WTC11 (cell line): Measurements from ENCODE around the gene TRPC4AP. TPM values are rescaled to one million over a fixed set of nuclear protein-coding genes. Genes with fewer than 3 reads are reported as not detected.

Experiments
- ATAC-seq: fragments of 200-7000 bp; cut with Tn5 transposase; 2 replicates; pipeline ENCODE4 v1.10.0; 2021; ENCODE audit warnings: mild to moderate bottlenecking, moderate library complexity
- CTCF ChIA-PET: fragments of 300-600 bp; sonication (Branson Sonifier 250); formaldehyde crosslinking; loops from one replicate; lab custom pipeline; 2021; ENCODE audit warnings: antibody characterized with exemption; lab: Charles Lee
- POLR2A ChIA-PET: fragments of 350-600 bp; sonication (Branson Sonifier 250); formaldehyde crosslinking; loops from one replicate; lab custom pipeline; 2021; ENCODE audit warnings: antibody characterized with exemption; lab: Charles Lee
- DNase-seq: peaks from one replicate; pipeline ENCODE4 v3.0.0; 2021; ENCODE audit warnings: low spot score
- H3K27ac Mint-ChIP-seq: 2 replicates; pipeline ENCODE4 v1.8.0; 2021; ENCODE audit warnings: mixed read lengths
- H3K27me3 Mint-ChIP-seq: 2 replicates; pipeline ENCODE4 v1.8.0; 2021; ENCODE audit warnings: low read depth, mild to moderate bottlenecking, moderate library complexity, mixed read lengths
- H3K36me3 Mint-ChIP-seq: 2 replicates; pipeline ENCODE4 v1.8.0; 2021; ENCODE audit warnings: mixed read lengths
- H3K4me1 Mint-ChIP-seq: 2 replicates; pipeline ENCODE4 v1.8.0; 2022; ENCODE audit warnings: mixed read lengths
- H3K4me3 Mint-ChIP-seq: 2 replicates; pipeline ENCODE4 v1.8.0; 2021; ENCODE audit warnings: mild to moderate bottlenecking, moderate library complexity, mixed read lengths
- H3K9me3 Mint-ChIP-seq: 2 replicates; pipeline ENCODE4 v1.8.0; 2021; ENCODE audit warnings: mixed read lengths
- ARID4B ChIP-seq: sonication (generic); formaldehyde crosslinking; IDR thresholded peaks from 2 replicates; pipeline ENCODE4 v1.8.0; 2023; ENCODE audit warnings: missing genetic modification reagents, mild to moderate bottlenecking, borderline replicate concordance
- ATF1 ChIP-seq: sonication (generic); formaldehyde crosslinking; IDR thresholded peaks from 2 replicates; pipeline ENCODE4 v1.8.1; 2023; ENCODE audit warnings: mild to moderate bottlenecking, moderate library complexity, missing genetic modification reagents
- CREM ChIP-seq: sonication (generic); formaldehyde crosslinking; IDR thresholded peaks from 2 replicates; pipeline ENCODE4 v1.8.1; 2022; ENCODE audit warnings: mild to moderate bottlenecking, missing genetic modification reagents, moderate library complexity
- E2F5 ChIP-seq: sonication (generic); formaldehyde crosslinking; IDR thresholded peaks from 2 replicates; pipeline ENCODE4 v1.8.1; 2022; ENCODE audit warnings: mild to moderate bottlenecking, moderate library complexity, missing genetic modification reagents
- ELF4 ChIP-seq: sonication (generic); formaldehyde crosslinking; IDR thresholded peaks from 2 replicates; pipeline ENCODE4 v1.8.1; 2022; ENCODE audit warnings: low read depth, mild to moderate bottlenecking, moderate library complexity, missing genetic modification reagents
- EMX1 ChIP-seq: fragments of 250-450 bp; sonication (Bioruptor Pico); IDR thresholded peaks from 2 replicates; pipeline ENCODE4 v1.8.0; 2021; ENCODE audit warnings: mild to moderate bottlenecking
- GTF2I ChIP-seq: fragments of 250-450 bp; sonication (Bioruptor Pico); conservative IDR thresholded peaks from 2 replicates; pipeline ENCODE4 v1.4.0; 2021; ENCODE audit warnings: mild to moderate bottlenecking
- NFE2L1 ChIP-seq: sonication (generic); formaldehyde crosslinking; IDR thresholded peaks from 2 replicates; pipeline ENCODE4 v1.8.1; 2023; ENCODE audit warnings: missing genetic modification reagents
- NR1H2 ChIP-seq: sonication (generic); formaldehyde crosslinking; IDR thresholded peaks from 2 replicates; pipeline ENCODE4 v1.9.0; 2021; ENCODE audit warnings: mild to moderate bottlenecking, moderate library complexity, missing genetic modification reagents
- PRDM15 ChIP-seq: sonication (generic); formaldehyde crosslinking; IDR thresholded peaks from 2 replicates; pipeline ENCODE4 v1.8.0; 2022; ENCODE audit warnings: missing genetic modification reagents
- PRRX2 ChIP-seq: fragments of 250-450 bp; sonication (Bioruptor Pico); IDR thresholded peaks from 2 replicates; pipeline ENCODE4 v1.8.0; 2021; ENCODE audit warnings: mild to moderate bottlenecking
- RORB ChIP-seq: fragments of 250-450 bp; sonication (Bioruptor Pico); IDR thresholded peaks from 2 replicates; pipeline ENCODE4 v1.9.0; 2021; ENCODE audit warnings: mild to moderate bottlenecking
- TEAD1 ChIP-seq: sonication (generic); formaldehyde crosslinking; IDR thresholded peaks from 2 replicates; pipeline ENCODE4 v1.8.0; 2022; ENCODE audit warnings: mild to moderate bottlenecking, missing genetic modification reagents
- USF2 ChIP-seq: sonication (generic); formaldehyde crosslinking; IDR thresholded peaks from 2 replicates; pipeline ENCODE4 v1.8.1; 2023; ENCODE audit warnings: mild to moderate bottlenecking, missing genetic modification reagents, moderate library complexity
- ZNF263 ChIP-seq: sonication (generic); formaldehyde crosslinking; IDR thresholded peaks from 2 replicates; pipeline ENCODE4 v1.8.1; 2022; ENCODE audit warnings: low read depth, mild to moderate bottlenecking, moderate library complexity, missing genetic modification reagents
- ZNF423 ChIP-seq: fragments of 250-450 bp; sonication (Bioruptor Pico); IDR thresholded peaks from 2 replicates; pipeline ENCODE4 v2.1.2; 2022; ENCODE audit warnings: mild to moderate bottlenecking, moderate library complexity
- ZNF671 ChIP-seq: fragments of 250-450 bp; sonication (Bioruptor Pico); IDR thresholded peaks from 2 replicates; pipeline ENCODE4 v1.8.0; 2021; ENCODE audit warnings: mild to moderate bottlenecking
- total RNA-seq: library from RNA; stranded (reverse); gene quantifications from 3 replicates; pipeline ENCODE4 v1.2.3, GENCODE V29; 2021

TRPC4AP gene
- total RNA-seq, 1 experiment from 2014 or later, result 73.8 TPM

- TF ChIP-seq E2F5 (CRISPR knock-in tag), result no peak
- no peak for TF ChIP-seq PRRX2 (CRISPR knock-in tag)
- no peak for TF ChIP-seq NR1H2 (CRISPR knock-in tag)
- TF ChIP-seq USF2 (CRISPR knock-in tag), result no peak
- TF ChIP-seq RORB, result no peak
- TF ChIP-seq, all 79 proteins: peak for 0
These were observed 82.0 kb downstream of the TRPC4AP start (continued) for GRCh38 chr20:35010405-35011192.

GRCh38 chr20:35009665-35010328 is 82.8 kb downstream of the TRPC4AP start:
- no peak overlapping the region for H3K4me3 Mint-ChIP-seq
- DNase-seq (no peak), ATAC-seq (no peak)
- H3K4me1 Mint-ChIP-seq, result no peaks in the 10 kb centered on the region
- TF ChIP-seq ARID4B, result no peak
- no peak for TF ChIP-seq ZNF671 (CRISPR knock-in tag)
- TF ChIP-seq ATF1 (CRISPR knock-in tag), result no peak
- no peak for TF ChIP-seq NFE2L1
- TF ChIP-seq CREM (CRISPR knock-in tag), result no peak
- TF ChIP-seq ZNF263 (CRISPR knock-in tag), result no peak
- no peak for TF ChIP-seq EMX1 (CRISPR knock-in tag)
- no peak for TF ChIP-seq NR1H2 (CRISPR knock-in tag)
- TF ChIP-seq PRDM15 (CRISPR knock-in tag), result no peak
- TF ChIP-seq GTF2I (CRISPR knock-in tag), result no peak
- no peak for TF ChIP-seq ZNF423 (CRISPR knock-in tag)
- TF ChIP-seq TEAD1 (CRISPR knock-in tag), result no peak
- TF ChIP-seq ELF4 (CRISPR knock-in tag), result no peak
- ChIA-PET POLR2A (no interaction called here), CTCF (interaction anchor here (1.3 kb wide), 1 partner anchor 11 kb away, joined by 4 read pairs; no protein-coding TSS in a partner anchor)
- no peak overlapping the region for H3K27ac Mint-ChIP-seq
- H3K36me3 Mint-ChIP-seq, result peaks cover 79% of the 10 kb centered on the region
- H3K9me3 Mint-ChIP-seq, result no peaks in the 10 kb centered on the region
- H3K27me3 Mint-ChIP-seq, result no peaks in the 10 kb centered on the region
